Osteoblast (primary cell): ENCODE data around the gene LHB. TPM values are rescaled to one million over a fixed set of nuclear protein-coding genes. Genes with fewer than 3 reads are reported as not detected.

ENCODE experiments used
- DNase-seq: peaks from one replicate; pipeline ENCODE4 v3.0.0; 2011; ENCODE audit warnings: low spot score, mixed read lengths; ENCODE audit not compliant: insufficient read length; ENCODE audit errors: missing footprints
- H2AFZ ChIP-seq: 2 replicates; pipeline ENCODE4 v1.6.0; 2011; ENCODE audit warnings: mild to moderate bottlenecking, low read length
- H3K27ac ChIP-seq: 2 replicates; pipeline ENCODE4 v1.5.1; 2011; ENCODE audit warnings: mild to moderate bottlenecking, low read depth, low read length, moderate library complexity
- H3K27me3 ChIP-seq: 2 replicates; pipeline ENCODE4 v1.6.0; 2012; ENCODE audit warnings: mild to moderate bottlenecking, control low read depth, inconsistent platforms, low read length, moderate library complexity; ENCODE audit not compliant: insufficient read depth
- H3K36me3 ChIP-seq: 2 replicates; pipeline ENCODE4 v1.5.1; 2011; ENCODE audit warnings: mild to moderate bottlenecking, low read length, control low read depth, moderate library complexity; ENCODE audit not compliant: insufficient read depth
- H3K4me1 ChIP-seq: 2 replicates; pipeline ENCODE4 v1.5.1; 2011; ENCODE audit warnings: mild to moderate bottlenecking, low read length, control low read depth, moderate library complexity; ENCODE audit not compliant: insufficient read depth
- H3K4me2 ChIP-seq: 2 replicates; pipeline ENCODE4 v1.6.0; 2011; ENCODE audit warnings: mild to moderate bottlenecking, low read length; ENCODE audit not compliant: insufficient read depth
- H3K4me3 ChIP-seq: fragments of 200-600 bp; sonication (generic); 3 replicates; pipeline ENCODE4 v1.5.1; 2012; ENCODE audit warnings: mild to moderate bottlenecking, low read length, inconsistent platforms; ENCODE audit not compliant: insufficient read depth
- H3K79me2 ChIP-seq: 2 replicates; pipeline ENCODE4 v1.6.0; 2012; ENCODE audit warnings: mild to moderate bottlenecking, low read length, control low read depth, inconsistent platforms; ENCODE audit not compliant: insufficient read depth
- H3K9me3 ChIP-seq: 2 replicates; pipeline ENCODE4 v1.5.1; 2011; ENCODE audit warnings: low read depth, low read length, control low read depth
- H4K20me1 ChIP-seq: 2 replicates; pipeline ENCODE4 v1.6.0; 2012; ENCODE audit warnings: mild to moderate bottlenecking, low read length, control low read depth; ENCODE audit not compliant: insufficient read depth
- CTCF ChIP-seq: IDR thresholded peaks from 2 replicates; pipeline ENCODE4 v1.5.1; 2011; ENCODE audit warnings: mild to moderate bottlenecking, low read depth, low read length, moderate library complexity; ENCODE audit errors: extremely low read depth
- total RNA-seq: library from RNA; depleted of rRNA; stranded (reverse); fragments of >200 nt; gene quantifications from 2 replicates; pipeline ENCODE4 v1.2.3, GENCODE V29; 2012

The LHB gene
- total RNA-seq, 1 donor = not detected

DNA sequence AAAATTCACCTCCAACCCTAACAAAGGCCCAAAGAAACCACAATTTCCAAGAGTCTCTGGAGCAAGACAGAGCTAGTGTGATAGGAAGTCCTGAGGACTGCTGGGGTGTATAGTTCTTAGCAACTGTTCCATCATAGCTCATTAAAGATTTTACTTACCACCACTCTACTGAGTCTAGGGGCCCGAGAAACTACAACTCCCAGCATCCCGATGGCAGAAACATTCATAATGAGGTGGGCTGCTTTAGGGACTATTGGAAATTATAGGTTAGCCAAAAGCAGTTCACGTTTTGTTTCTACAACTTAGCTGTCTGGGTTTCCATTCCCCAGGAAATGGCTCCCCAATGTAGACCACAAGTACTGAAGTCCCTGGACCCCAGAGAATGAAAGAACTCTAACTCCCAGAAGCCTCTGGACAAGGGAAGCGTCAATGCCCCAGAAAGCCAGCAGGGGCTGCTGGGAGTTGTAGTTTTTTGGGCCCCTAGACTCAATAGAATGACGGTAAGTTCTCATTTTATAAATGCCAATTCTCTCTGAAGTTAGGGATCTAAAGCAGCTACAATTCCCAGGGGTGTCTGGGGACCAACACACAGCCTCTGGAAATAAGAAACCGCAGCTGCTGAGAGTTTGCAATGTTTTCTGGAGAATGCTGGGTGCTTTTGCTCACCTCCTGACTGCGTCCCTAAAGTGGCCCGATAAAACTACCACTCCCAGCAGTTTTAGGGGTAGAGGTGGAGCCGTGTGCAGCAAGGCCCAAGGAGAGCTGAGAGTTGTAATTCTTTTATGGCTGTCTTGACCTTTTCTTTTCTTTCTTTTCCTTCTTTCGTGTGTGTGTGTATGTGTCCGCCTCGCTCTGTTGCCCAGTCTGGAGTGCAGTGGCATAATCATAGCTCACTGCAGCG lies 40.7 kb downstream of the LHB start:
- Histone ChIP-seq H2AFZ (no peak overlapping the region), H3K79me2 (no peaks in the 10 kb centered on the region), H3K9me3 (no peaks in the 10 kb centered on the region), H3K4me1 (peaks cover 2% of the 10 kb centered on the region), H3K36me3 (peaks cover 30% of the 10 kb centered on the region), H4K20me1 (no peaks in the 10 kb centered on the region), H3K27ac (no peak overlapping the region), H3K27me3 (no peaks in the 10 kb centered on the region), H3K4me3 (no peak overlapping the region), H3K4me2 (no peak overlapping the region)
- DNase-seq = peak; percentile 71
- no peak for TF ChIP-seq CTCF

DNA sequence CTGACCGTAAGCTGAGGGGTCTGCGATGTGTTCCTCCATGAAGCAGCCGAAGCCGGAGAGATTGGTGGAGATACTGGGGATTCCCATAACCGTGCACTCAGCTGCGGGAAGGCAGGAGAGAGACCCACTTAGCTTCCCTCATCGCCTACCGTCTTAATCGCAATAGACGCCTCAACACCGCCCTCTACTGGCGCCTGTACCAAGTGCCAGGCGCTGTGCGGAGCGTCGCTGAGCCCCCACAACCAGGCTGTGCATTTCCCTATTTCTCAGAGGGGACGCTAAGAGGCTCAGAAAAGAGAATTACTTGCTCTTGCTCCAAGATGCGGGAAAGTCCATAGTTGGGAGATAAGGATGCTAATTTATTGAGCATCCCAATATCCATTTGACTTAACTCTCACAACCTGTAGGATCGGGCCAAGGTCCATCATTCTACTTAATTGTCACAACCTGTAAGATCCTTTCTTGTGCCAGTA lies 45.9 kb downstream of the LHB start:
- Histone ChIP-seq H3K9me3 (no peaks in the 10 kb centered on the region), H3K27ac (no peak overlapping the region), H2AFZ (no peak overlapping the region), H3K4me1 (peaks cover 17% of the 10 kb centered on the region), H3K4me2 (no peak overlapping the region), H4K20me1 (peaks cover 24% of the 10 kb centered on the region), H3K27me3 (no peaks in the 10 kb centered on the region), H3K4me3 (no peak overlapping the region), H3K79me2 (peaks cover 10% of the 10 kb centered on the region), H3K36me3 (peaks cover 39% of the 10 kb centered on the region)
- peak; percentile 94 for DNase-seq
- peak; percentile 94 for TF ChIP-seq CTCF

- peaks cover 29% of the 10 kb centered on the region for H4K20me1 ChIP-seq
- H3K36me3 ChIP-seq = peaks cover 35% of the 10 kb centered on the region
- peaks cover 17% of the 10 kb centered on the region for H3K79me2 ChIP-seq
- no peak overlapping the region for H3K4me3 ChIP-seq
- DNase-seq = peak; percentile 30
- H3K27ac ChIP-seq = no peak overlapping the region
- H3K4me1 ChIP-seq = peaks cover 17% of the 10 kb centered on the region
- TF ChIP-seq CTCF = no peak
- no peak overlapping the region for H3K4me2 ChIP-seq
- H2AFZ ChIP-seq = no peak overlapping the region
- no peaks in the 10 kb centered on the region for H3K27me3 ChIP-seq
- H3K9me3 ChIP-seq = no peaks in the 10 kb centered on the region
Observed at GRCh38 chr19:48970139-48970766, 46.6 kb downstream of the LHB start.
